GM12872 (cell line): ENCODE measurements around the gene TCERG1L.

Experiments used
- TF ChIP-seq, protein P1 (sequence below): IDR thresholded peaks from 3 replicates; pipeline ENCODE4 v1.5.1; 2011; ENCODE audit warnings: low read depth, mild to moderate bottlenecking, low read length, moderate library complexity; ENCODE audit not compliant: insufficient read depth

The TCERG1L gene

DNA sequence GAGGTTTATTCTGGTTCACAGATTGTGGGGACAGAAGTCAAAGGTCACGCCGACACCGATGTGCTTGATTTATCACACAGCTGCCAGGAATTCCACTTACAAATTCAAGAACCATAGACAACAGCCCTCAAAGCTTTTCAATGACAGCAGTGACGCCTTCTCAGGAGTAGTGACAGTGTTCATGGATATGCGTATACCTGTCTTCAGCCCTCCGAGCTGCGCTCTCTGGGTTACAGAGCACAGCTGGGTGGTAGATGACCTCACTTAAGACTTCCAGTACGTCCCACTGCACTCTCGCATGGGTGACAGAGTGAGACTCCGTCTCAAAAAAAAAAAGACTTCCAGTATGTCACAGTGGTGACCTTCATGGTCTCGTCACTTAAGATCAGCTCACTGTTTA is 108.5 kb downstream of the TCERG1L start:
- TF ChIP-seq, protein P1, sequence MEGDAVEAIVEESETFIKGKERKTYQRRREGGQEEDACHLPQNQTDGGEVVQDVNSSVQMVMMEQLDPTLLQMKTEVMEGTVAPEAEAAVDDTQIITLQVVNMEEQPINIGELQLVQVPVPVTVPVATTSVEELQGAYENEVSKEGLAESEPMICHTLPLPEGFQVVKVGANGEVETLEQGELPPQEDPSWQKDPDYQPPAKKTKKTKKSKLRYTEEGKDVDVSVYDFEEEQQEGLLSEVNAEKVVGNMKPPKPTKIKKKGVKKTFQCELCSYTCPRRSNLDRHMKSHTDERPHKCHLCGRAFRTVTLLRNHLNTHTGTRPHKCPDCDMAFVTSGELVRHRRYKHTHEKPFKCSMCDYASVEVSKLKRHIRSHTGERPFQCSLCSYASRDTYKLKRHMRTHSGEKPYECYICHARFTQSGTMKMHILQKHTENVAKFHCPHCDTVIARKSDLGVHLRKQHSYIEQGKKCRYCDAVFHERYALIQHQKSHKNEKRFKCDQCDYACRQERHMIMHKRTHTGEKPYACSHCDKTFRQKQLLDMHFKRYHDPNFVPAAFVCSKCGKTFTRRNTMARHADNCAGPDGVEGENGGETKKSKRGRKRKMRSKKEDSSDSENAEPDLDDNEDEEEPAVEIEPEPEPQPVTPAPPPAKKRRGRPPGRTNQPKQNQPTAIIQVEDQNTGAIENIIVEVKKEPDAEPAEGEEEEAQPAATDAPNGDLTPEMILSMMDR: no peak

DNA sequence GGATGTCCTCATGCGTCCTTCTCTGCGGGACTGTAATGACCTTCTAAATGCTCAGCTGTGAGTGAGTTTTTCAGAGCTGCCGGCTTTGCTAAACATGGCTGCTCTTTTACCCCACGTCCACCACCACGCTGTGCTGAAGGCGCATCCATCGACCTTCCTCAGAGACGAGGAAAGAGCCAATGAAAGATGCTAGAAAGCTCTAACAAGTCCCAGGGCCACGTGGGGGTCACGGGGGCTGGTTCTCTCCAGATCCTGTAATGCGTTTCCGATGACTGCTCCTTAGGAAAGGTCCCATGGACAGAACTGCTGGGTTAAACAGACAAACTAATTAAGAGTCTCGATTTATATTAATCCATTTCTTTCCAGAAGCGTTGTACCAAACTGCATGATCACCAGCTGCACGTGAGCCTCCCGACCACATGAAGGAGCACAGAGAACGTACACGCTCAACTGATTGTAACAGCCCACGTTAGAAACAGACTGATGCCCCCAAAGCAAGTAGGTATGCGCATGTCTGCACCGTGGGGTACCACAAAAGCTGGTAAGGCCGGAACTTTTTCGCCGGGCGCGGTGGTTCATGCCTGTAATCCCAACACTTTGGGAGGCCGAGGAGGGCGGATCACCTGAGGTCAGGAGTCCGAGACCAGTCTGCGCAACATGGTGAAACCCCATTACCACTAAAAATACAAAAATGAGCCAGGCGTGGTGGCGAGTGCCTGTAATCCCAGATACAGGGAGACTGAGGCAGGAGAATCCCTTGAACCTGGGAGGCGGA is 109.6 kb downstream of the TCERG1L start:
- TF ChIP-seq, protein P1: no peak

- TF ChIP-seq, protein P1: no peak
These were observed 110.6 kb downstream of the TCERG1L start for GRCh38 chr10:131200856-131201470.

DNA sequence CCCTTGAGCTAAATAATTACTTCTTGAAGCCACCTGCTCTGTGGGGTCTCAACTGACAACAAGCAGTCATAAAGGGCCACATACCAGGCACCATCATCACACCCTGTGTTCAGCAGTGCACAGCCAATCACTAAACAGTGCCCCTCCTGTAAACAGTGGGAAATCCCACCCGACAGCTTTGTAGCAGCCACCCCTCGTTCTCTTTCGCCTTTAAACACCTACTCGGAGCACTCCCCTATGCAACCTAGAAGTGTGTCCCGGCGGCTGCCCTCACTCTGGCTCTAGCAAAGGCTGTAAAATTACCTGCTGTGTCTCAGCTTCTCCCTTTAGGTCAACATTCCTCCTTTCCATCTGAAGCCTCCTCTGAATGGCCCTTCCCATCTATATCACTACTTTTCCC is 111.9 kb downstream of the TCERG1L start:
- TF ChIP-seq, protein P1: no peak

GRCh38 chr10:131198843-131199242 is 112.7 kb downstream of the TCERG1L start:
- TF ChIP-seq, protein P1: no peak

GRCh38 chr10:131198401-131198800 is 113.1 kb downstream of the TCERG1L start:
- TF ChIP-seq, protein P1: no peak

DNA sequence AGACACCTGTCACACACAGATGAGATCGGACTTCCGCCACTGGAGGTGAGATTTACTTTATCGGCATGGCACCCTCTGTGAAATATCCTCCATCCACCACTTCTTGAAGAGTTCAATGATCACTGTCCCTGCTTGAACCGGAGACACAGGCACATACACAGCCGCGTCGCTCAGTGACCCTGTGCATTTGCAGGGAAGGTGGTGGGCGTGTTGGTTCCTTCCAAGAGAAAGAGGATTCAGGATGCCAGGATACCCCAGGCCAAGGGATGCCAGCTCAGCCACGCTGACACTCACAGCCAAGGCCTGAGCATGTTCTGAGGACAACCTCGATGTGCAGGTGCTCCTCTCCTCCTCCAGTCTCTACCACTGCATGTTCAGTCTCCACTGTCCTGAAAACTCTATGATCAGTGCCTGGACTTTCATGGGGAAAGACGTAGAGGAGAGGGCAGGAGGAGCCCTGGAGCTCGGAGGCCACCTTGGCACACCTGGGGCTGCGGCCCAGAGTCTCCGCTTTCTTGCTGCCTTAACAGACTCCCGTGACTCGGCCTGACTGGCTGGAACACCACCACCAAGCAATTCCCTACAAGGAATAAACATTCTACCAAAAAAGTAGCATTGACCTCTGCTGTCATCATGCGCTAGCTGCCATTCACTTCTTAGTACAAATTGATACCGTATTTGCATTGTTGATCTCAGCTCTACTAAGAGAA is 115.2 kb downstream of the TCERG1L start:
- TF ChIP-seq, protein P1: no peak
